CD4-positive, alpha-beta T cell treated with Interleukin-6 at 100 ng/mL for 8 hours (primary cell): ENCODE results near the gene BIK.
"Not testable (repeated sequence)": the region's sequence is repeated elsewhere in the genome, so short reads cannot be mapped to it uniquely, and the experiment has no call there.

Source experiments
- DNase-seq: peaks from one replicate; pipeline ENCODE4 v3.0.0-alpha.2; 2020; ENCODE audit warnings: mixed read lengths, low spot score

BIK gene

DNA sequence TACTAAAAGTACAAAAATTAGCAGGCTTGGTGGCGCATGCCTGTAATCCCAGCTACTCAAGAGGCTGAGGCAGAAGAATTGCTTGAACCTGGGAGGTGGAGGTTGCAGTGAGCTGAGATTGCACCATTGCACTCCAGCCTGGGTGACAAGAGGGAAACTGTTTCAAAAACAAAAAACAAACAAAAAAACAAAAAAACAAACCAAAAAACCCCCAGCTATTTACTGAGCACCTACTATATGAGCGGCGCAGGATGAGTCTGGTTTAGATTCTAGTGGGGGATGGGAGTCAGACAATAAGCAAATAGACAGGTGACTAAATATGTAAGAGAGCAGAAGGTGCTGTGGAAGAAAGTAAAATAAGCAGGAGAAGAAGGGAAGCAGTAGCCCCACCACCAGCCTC lies 5.6 kb upstream of the BIK start:
- DNase-seq = not testable (repeated sequence)

DNA sequence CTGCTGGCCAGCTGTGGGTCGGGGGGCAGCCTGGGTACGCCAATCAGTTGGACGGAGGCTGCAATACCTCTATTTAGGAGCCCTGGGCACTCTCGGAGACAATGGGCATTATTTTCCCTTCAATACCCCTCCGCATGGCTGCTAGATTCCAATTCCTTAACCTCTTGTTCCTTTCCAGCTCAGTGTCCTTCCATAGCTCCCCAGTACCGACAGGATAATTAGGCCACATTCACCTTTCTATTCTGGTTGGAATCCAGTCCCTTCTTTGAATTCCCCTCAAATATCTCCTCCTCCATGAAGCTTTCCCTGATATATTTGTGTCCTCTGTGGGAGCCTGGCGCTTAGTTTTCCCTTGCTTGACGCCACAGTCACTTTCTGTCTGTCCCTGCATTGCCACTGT lies 4.2 kb upstream of the BIK start:
- DNase-seq = no peak

DNA sequence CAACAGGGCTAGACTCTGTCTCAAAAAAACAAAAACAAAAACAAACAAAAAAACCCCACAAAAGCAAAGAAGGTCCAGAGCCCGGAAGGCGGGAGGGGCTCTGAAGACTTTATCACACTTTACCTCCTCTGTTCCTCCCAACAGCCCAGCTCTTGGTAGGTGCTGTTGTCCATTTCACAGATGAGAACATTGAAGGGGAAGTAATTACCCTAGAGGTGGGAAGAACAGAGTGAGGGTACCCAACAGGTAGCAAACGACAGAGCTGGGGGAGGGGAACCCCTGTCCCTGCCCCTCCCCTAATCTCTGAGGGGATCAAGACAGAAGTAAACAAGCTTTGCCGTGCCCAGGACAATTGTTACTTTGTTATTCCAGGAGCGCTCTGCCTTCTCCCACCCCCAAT lies 1.0 kb upstream of the BIK start:
- DNase-seq = no peak

DNA sequence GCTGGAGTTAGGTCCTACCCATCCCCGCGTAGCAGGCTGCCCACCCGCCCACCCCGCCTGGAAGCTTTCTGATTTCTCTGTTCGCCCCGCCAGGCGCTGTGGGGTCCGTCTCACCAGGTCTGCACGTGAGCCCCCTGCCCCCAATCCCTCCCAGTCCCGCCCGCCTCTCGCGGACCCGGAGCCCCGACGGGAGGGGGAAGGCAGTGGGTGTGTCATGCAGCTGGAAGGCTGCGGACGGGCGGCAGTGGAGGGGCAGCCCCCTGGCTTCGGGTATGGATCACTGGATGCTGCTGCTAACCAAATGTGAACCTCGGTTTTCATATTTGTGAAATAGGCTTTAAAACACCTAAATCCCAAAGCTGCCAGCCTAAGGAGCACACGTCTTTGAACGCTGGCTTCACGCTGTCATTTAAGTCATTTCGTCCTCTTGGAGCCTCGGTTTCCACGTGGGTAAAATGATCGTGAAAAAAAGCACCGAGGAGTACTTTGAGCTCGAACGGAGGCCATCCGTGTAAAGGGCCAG lies 568 bp upstream of the BIK start:
- no peak for DNase-seq

DNA sequence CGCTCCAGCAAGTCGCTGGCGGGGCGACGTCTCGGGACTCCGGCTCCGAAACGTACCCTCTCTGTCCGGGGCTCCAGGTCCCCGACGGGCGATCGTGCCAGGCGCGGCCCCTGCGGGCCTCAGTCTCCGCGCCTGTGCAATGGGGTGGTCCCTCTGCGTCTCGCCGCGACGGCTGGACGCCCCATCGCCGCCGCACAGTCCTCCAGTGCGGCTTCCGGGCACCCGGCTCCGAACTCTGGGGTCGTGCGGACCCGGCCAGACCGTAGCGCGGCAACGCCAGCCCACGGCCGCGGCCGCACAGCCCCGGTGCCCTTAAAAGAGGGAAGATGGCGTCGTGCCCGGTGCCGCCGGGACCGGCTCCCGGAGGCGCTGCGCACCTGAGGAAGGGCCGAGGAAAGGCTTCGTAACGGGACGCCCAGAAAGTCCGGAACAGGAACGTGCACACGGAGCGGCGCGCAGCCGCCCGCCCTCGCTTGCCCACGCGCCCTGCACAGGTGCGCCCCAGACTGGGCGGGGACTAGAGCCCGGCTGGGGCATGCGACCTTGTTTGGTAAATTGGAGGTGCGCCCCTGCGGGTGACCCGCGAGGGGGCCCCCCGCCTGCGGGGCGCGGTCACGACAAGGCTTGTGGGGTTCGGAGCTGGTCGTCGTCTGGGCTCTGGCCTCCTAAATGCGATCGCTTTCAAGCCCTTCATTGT lies 525 bp downstream of the BIK start:
- DNase-seq = peak; percentile 34

DNA sequence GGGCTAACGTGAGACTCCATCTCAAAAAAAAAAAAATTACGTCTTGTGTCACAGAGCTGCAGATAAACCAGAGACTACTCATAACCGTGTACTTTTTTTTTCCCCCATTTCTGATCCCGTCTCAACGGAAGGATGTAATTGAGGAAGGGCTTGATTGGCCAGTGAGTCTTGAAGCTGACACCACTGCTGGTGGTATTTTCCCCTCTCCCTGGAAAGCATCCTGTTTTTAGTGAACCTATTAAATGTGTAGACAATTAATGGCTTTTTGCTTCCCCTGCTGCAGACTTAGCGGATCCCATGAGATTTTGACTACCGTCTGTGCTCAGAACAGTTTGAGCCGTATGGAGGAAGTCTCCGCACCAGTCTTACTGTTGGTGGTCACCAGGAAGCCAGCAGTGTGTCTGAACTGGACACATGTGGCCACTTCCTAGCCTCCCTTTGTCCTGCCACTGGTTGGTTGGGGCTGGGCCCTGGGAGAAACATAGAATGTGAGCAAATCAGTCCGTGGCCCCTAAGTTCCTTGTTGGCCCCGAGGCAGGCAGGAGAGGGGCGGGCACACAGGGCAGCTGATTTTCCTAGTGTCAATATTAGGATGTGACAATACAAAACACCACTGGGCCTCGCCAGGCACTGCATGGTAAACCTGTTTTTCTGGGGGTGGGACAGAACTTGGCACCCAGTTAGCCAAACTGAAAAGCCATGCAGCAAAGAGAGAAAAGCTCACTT lies 3.1 kb downstream of the BIK start:
- DNase-seq = no peak

DNA sequence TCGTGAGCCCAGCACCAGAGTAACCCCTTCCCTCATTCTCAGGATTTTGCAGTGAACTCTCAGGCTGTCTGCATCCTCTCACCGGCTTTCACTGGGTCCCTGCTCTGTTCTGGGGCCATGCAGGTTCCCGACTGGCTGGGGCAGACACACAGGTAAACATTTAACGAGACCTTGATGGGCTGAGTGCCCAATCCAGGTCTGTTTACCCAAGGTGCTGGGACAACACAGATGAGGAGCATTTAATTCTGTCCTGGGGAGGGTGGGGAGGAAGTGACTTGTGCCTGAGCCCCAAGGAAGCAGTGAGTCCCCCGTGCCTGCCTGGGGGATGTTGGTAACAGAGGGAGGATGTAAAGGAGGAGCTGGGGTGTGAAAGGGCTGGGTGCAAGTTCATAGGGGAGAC lies 4.4 kb downstream of the BIK start:
- no peak for DNase-seq

DNA sequence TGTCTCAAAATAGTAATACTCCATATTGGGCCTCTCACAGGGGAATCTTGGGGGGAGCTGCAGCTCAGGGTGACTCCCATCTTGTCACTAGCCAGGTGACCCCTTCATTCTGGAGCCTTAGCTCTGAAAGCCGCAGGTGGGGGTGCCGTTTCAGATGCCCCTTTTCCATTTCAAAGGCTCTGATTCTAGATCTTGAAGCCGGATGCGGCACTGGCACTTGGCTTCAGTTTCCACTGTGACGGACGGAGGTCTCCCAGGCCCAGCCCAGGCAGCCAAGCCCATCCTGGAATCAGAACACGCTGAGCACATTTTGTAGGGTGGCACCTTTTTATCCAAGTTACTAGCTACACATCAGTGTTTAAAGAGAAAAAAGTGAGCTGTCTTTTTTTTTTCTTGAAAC lies 6.4 kb downstream of the BIK start:
- no peak for DNase-seq

DNA sequence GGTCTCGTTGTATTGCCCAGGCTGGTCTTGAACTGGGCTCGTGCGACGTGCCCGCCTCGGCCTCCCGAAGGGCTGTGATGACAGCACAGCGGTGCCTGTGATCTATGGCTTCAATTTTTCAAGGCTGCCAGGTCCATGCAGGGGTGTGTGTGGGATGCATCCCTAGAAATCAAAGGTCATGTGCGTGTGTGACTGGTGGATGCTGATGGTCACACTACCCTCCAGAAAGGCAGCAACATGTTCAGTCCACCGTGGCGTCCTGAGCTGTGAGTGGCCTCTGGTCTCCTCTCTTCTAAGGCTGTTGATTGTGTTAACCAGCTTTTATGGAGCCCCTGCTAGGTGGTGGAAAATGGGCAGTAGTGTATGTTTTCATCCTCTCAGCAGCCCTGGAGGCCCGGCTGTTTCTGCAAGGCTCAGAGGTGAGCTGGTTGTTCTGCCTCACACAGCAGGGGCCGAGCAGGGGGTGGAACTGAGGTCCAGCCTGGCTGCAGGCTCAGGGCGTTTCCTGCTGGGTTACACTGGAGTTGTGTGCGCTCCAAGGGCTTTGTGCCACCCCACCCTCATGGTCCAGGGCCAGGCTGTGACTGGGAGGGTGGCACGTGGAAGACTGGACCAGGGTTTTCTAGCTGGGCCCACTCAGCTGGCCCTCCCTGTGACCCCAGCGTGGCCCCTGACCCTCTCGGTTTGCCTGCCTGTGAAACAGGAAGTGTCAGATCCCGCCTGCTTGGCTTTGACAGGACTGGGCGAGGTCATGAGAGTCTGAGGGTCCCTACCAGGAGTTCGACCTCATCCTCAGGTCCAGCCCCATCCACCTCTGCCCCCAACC lies 7.7 kb downstream of the BIK start:
- no peak for DNase-seq

DNA sequence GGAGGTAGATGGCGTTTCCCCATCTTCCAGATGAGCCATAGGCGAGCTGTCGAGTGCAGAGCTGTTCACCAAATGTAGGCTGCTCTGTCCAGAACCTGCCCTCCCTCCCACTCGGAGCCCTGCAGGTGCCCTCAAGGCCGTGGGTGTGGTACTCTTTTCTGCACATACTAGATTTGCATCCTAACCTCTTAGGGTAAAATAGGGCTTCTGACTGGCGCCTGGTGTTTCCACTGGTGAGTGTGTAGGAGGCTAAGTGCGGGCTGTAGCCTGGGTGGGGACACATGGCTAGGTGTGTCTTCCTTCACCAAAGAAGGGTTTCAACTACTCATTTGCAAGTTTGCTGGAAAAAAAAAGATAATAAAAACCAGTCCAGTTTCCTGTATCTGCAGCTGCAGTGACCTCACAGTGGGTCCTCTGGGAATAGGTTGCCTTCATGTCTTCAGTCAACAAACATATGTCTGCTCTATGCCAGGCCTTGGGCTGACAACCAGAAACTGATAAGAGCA lies 8.5 kb downstream of the BIK start:
- no peak for DNase-seq

DNA sequence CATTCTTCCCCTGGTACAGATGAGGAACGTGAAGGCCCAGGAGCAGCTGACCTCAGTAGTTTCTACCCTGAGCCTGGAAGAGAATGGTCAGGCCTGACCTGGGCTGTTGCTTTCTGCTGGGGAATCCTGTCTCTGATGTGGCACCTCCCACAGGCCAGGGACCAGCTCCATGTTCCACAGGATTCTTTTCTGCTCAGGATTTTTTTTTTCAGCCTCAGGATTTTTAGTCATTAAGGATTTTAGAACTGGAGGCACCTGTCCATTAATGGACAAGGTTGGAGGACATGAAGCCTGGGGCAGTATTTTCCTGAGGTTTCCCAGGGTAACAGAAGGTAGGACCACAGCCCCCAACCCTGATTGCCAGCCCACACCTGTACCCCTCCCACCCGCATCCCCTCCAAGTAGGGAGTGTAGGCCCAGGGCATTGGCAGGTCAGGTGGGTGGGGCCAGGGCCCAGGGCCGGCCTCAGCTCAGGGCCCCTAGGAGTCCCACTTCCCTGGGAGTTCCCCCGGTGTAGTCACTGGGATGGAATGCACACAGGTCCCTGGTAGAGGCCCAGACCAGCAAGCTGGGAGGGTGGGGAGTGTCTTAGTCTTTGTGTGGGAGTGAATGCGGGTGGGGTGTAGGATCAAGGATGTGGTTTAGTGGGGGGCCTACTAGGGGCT lies 16.1 kb downstream of the BIK start:
- DNase-seq = no peak

DNA sequence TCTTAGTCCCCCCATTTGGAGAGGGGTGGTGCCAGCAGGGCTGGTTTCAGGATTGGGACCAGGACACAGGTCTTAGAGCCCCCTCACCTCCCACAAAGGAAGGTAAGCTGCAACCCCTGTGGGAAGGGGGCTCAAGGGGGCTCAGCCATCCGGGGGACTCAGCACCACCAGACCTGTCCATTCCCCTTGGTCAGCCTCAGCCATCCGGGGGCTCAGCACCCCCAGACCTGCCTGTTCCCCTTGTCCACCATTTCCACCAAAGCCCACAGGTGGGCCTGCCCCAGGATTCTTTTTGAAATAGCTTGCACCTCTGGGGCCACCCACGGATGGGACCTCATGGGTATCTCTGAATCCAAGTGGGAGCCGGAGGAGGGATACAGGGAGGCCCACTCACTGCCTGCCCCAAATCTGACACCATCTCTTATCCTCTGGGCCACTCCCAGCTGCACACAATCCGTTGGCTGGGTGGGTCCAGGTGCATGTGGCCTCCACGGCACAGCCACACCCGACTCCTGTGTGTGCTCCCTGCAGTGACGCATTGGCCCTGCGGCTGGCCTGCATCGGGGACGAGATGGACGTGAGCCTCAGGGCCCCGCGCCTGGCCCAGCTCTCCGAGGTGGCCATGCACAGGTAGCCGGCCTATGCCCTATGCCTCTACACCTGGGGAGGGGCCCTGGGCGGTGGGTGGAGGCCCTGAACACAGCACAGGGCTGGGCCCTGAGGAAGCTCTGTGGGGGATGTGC lies 16.8 kb downstream of the BIK start:
- no peak for DNase-seq

DNA sequence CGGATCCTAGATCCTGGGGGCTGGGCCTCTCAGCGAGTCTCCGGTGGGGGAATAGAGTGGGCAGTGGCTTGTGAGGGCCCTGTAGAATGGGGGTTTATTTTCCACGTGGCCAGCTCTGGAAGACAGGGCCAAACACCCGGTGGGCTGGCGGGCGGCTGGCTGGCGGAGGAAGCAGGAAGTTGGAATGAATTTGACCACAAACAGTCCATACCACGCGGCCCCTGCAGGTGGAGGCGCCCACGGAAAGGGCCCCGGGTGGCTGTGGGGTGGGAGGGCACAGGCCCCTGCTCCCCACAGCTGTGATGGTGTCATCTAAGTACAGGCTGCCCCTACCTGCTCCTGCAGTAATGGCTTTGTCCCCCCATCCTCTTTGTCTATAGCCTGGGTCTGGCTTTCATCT lies 17.6 kb downstream of the BIK start:
- no peak for DNase-seq

DNA sequence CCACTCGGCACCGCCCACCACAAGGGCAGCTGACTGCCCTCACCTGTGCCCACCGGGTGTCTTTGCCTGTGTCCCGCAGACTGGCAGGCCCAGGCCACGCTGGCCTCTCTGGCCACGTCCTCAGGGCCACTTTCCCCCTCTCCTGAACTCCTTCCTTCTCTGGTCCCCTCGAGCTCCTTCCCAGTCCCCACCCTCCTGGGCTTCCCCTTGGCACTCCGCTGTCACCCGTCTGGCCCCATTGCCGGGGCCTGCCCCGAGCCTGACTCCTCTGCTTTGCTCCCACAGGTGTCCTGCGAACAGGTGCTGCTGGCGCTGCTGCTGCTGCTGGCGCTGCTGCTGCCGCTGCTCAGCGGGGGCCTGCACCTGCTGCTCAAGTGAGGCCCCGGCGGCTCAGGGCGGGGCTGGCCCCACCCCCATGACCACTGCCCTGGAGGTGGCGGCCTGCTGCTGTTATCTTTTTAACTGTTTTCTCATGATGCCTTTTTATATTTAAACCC lies 18.4 kb downstream of the BIK start:
- DNase-seq = no peak

DNA sequence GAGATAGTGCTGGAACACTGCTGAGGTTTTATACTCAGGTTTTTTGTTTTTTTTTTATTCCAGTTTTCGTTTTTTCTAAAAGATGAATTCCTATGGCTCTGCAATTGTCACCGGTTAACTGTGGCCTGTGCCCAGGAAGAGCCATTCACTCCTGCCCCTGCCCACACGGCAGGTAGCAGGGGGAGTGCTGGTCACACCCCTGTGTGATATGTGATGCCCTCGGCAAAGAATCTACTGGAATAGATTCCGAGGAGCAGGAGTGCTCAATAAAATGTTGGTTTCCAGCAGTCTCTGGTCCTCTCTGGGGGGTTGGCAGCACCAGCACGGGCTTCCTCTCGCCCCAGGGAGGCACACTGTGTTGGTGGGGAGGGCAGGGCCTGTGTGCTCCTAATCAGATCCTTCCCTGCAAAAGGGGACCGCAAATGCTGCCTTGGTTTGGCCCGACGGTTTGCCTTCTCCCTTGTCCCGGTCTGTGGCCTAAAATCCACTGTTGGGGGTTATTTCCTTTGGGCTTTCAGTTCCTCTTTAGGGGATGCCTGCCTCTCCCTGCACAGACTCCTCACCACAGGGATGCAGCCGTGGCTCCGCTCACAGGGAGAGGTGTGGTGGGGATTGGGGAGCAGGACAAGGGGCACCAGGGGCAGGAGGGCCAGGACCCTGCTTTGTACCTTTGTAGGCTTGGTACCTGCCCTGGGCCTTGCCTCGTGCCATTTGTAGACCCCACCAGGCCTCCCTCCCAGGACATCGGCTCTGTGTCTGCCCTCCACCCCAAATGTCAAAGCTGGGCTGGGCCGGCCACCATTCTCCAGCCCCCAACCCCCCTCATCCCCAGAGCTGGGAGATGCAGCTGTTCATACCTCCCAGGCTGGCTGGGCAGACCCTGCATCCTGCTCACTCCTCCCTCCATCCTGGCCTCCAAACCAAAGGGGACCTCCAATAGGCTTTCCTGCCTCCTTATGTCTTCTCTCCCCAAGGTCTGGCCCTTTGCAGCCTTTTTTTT lies 19.2 kb downstream of the BIK start:
- DNase-seq = no peak

DNA sequence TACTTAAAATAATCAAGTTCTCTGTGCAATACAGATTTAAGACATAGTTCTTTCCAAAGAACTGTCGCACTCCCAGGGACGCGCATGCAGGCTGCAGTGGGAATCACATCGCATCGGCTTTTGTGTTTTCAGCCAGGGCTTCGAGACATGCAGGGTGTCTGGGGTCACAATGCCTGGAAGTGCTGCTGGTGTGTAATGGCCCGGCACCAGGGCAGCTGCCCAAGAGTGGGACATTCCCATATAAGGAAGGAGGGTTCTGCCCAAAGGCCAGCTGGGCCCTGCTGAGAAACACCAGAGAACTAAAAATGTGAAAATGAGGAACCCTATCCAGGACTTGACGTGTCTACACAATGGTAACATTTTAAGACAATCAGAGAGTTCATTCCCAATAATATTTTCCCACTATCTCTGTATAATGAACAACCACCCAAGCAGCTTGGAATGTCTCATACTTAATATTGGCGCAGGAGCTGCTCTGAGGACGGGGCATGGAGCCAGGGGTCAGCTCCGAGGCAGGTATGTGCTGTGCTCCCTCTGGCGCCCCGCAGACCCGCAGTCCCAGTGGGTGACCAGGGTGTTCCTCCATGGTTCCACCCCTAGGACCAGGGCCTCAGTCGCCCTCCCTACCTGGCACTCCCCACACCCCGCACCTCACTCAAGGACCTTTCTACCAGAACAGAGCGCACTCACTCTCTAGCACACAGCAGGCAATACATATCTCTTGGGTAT lies 21.4 kb downstream of the BIK start:
- no peak for DNase-seq

DNA sequence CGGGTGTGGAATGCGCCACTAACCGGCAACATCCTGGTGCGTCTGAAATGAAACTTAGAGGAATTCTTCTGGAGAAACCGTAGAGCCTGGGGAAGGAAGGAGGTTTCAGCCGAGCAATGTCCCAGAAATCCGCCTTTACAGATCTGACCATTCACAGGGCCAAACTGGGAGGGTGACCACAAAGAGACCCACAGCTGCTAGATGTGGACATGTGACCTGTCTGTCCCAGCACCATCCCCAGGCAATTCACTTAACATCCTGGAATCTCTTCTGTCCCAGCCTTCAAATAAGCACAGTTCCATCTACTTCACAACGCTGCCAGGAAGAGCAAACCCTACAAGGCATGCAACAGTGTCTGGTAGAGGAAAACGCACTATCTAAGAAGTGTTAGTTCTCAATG lies 22.9 kb downstream of the BIK start:
- no peak for DNase-seq

DNA sequence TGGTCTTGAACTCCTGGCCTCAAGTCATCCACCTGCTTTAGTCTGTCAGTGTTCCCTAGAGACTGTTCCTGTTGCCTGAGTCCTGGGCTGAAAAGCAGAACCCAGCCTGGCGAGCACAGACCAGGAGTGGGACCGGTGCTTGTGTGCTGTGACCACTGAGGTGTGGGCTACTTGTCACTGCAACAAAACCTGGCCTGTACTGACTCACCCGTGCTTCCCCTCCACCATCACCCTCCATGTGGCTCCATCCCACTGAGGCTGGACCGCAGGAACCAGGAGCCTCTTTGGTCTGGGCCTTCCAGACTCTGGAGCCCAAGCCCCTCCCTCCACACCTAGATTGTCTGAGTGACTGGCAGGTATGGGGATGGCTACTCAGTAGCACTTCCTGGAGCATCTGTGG lies 24.0 kb downstream of the BIK start:
- DNase-seq = no peak

DNA sequence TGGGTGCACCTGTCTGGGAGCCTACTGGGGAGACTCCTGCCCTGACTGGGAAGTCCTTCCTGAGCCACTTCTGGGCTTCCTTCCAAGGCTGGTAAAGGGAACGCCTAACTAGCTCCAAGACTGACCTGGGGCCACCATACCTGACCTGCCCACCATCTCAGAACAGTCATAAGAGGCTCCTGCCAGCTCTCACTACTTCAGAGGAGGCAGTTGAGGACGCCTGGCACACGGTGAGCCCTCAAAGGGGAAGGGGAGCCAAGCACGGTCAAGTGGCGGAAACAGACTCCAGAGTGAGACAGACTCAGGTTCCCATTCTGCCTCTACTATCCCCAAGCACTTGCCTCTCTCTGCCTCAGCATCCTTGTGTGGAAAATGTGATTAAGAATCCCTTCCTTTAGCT lies 25.0 kb downstream of the BIK start:
- no peak for DNase-seq
